ENCODE data around the gene RO60. TPM values are rescaled to one million over a fixed set of nuclear protein-coding genes. Genes with fewer than 3 reads are reported as not detected.

The RO60 gene
- polyA plus RNA-seq, 1 of the 3 experiments (the other 2 are of a cell fraction) = 6.4 TPM

- Histone ChIP-seq H3K9me3 (no peaks in the 10 kb centered on the region), H3K9ac (no peak overlapping the region), H3K36me3 (replicated peaks in 1 of 2; ENCODE audit: control insufficient read depth in 1 of 2, insufficient read depth in 2 of 2, low read length in 1 of 2) (no peaks in the 10 kb centered on the region), H3K79me2 (ENCODE audit: insufficient read depth) (peaks cover 10% of the 10 kb centered on the region), H2AFZ (ENCODE audit: low read depth) (no peak overlapping the region), H3K4me3 (ENCODE audit: low read depth in 2 of 2, low read length in 1 of 2) (no peak overlapping the region), H3K27ac (ENCODE audit: low read depth in 2 of 2, low read length in 1 of 2) (no peak overlapping the region), H3K4me2 (no peak overlapping the region), H3K27me3 (ENCODE audit: insufficient read depth) (no peaks in the 10 kb centered on the region), H3K9me2 (no peaks in the 10 kb centered on the region), H4K20me1 (ENCODE audit: insufficient read depth) (no peaks in the 10 kb centered on the region; the same call in 1 of the 2 replicates), H3K4me1 (ENCODE audit: control insufficient read depth in 1 of 2, insufficient read depth in 2 of 2, low read depth in 1 of 2, low read length in 1 of 2) (peaks cover 10 to 17% of the 10 kb centered on the region in 2 experiments; a peak in 3 of 4 replicates), H3F3A (replicated peaks; ENCODE audit: insufficient read depth) (peaks cover 24% of the 10 kb centered on the region)
- TF ChIP-seq CTCF (IDR thresholded peaks at IDR 0.05) (no peak), FOSL2 (IDR thresholded peaks at IDR 0.05; ENCODE audit: borderline replicate concordance, low read depth) (no peak), ZBTB33 (IDR thresholded peaks at IDR 0.05; ENCODE audit: borderline replicate concordance, low read depth) (no peak), RAD21 (IDR thresholded peaks at IDR 0.05; ENCODE audit: low read length) (no peak), RFX5 (IDR thresholded peaks at IDR 0.05; ENCODE audit: low read length) (no peak), NRF1 (IDR thresholded peaks at IDR 0.05; ENCODE audit: low read depth, low read length) (no peak), TAF1 (IDR thresholded peaks at IDR 0.05; ENCODE audit: borderline replicate concordance, low read depth, low read length) (no peak)
- CTCF ChIA-PET = interaction anchor here (5.8 kb wide), 1 partner anchor 13 kb away, joined by 35 read pairs; the partner anchor contains the start of gene CDC73
- POLR2A ChIA-PET = no interaction called here
- WGBS (ENCODE audit: low lambda C conversion rate) = 72% methylated on average over 3 of the region's 3 CpGs
- DNase-seq = no peak
Measured at GRCh38 chr1:193108471-193108870, 49.1 kb downstream of the RO60 start.

Small RNAs within 50 kb of the gene (small RNA-seq; reads per million reads assigned to genes)
- gene SCARNA18B = 0 to 1.9 (median 0) reads per million in 7 experiments

Other genes starting within 250 kb of the RO60 start
- 14.9 and 15.7 TPM in 2 replicates for gene UCHL5, start 252 bp upstream of the RO60 start, polyA plus RNA-seq (2012; rRNA removed)
- 9.4 and 12.8 TPM in 2 replicates for gene GLRX2, start 45.8 kb downstream of the RO60 start, polyA plus RNA-seq (2012; rRNA removed)
- 13.4 and 17.3 TPM in 2 replicates for gene CDC73, start 62.4 kb downstream of the RO60 start, polyA plus RNA-seq (2012; rRNA removed)
- gene B3GALT2, start 127.0 kb downstream of the RO60 start, polyA plus RNA-seq (2012; rRNA removed) = 0.23 and 0.37 TPM in 2 replicates